HG03342 (cell line): ENCODE results near the gene PRELID2.
"Not testable (repeated sequence)": the region's sequence is repeated elsewhere in the genome, so short reads cannot be mapped to it uniquely, and the experiment has no call there.

Experiments used
- ATAC-seq: cut with Tn5 transposase; IDR thresholded peaks from one replicate; pipeline ENCODE4 v1.9.1; 2021; ENCODE audit warnings: mild to moderate bottlenecking, moderate library complexity; ENCODE audit not compliant: unreplicated experiment

PRELID2 gene

GRCh38 chr5:145752947-145753346, 82.2 kb downstream of the PRELID2 start:
- no peak for ATAC-seq

GRCh38 chr5:145752534-145752933, 82.6 kb downstream of the PRELID2 start:
- no peak for ATAC-seq

GRCh38 chr5:145750199-145750598, 84.9 kb downstream of the PRELID2 start:
- ATAC-seq, result no peak

GRCh38 chr5:145743396-145744061, 91.6 kb downstream of the PRELID2 start:
- no peak for ATAC-seq

GRCh38 chr5:145739843-145740242, 95.3 kb downstream of the PRELID2 start:
- ATAC-seq, result no peak

GRCh38 chr5:145738227-145738626, 96.9 kb downstream of the PRELID2 start:
- ATAC-seq, result no peak

GRCh38 chr5:145737578-145737977, 97.6 kb downstream of the PRELID2 start:
- no peak for ATAC-seq

GRCh38 chr5:145729956-145730355, 105.2 kb downstream of the PRELID2 start:
- not testable (repeated sequence) for ATAC-seq

- ATAC-seq, result no peak
Observed at GRCh38 chr5:145723516-145723915, 111.6 kb downstream of the PRELID2 start.

GRCh38 chr5:145718956-145719355, 116.2 kb downstream of the PRELID2 start:
- ATAC-seq, result no peak

GRCh38 chr5:145715412-145715811, 119.7 kb downstream of the PRELID2 start:
- ATAC-seq, result no peak

GRCh38 chr5:145712245-145712644, 122.9 kb downstream of the PRELID2 start:
- no peak for ATAC-seq

GRCh38 chr5:145711417-145711816, 123.7 kb downstream of the PRELID2 start:
- ATAC-seq, result no peak
